Transverse colon (tissue), 4 donors: ENCODE measurements around the gene RNF19B.

Experiments
- EP300 ChIP-seq: sonication (generic); formaldehyde crosslinking; IDR thresholded peaks from one replicate; pipeline ENCODE4 v1.6.1; 2017; ENCODE audit warnings: antibody characterized with exemption, low read depth
- POLR2A ChIP-seq: fragments of 450-650 bp; IDR thresholded peaks from one replicate; pipeline ENCODE4 v1.6.1; 2016; ENCODE audit warnings: antibody characterized with exemption, mild to moderate bottlenecking, moderate library complexity
- POLR2AphosphoS5 ChIP-seq, 3 donors: sonication (generic); formaldehyde crosslinking; IDR thresholded peaks; one replicate each; pipeline ENCODE4 v1.6.1; 2016; ENCODE audit warnings: antibody characterized with exemption in 3 of 3
- TF ChIP-seq, protein P1 (sequence below), 5 experiments: fragments of 200-600 bp in 3 of 5; fragments of 450-650 bp in 2 of 5; sonication (generic) in 3 of 5; IDR thresholded peaks; 1 replicate in 2 of 5; 2 replicates in 3 of 5; pipeline ENCODE4 v1.5.1; 2016 to 2017; ENCODE audit warnings: antibody characterized with exemption in 5 of 5, inconsistent platforms in 3 of 5, mild to moderate bottlenecking in 2 of 5, moderate library complexity in 1 of 5

DNA sequence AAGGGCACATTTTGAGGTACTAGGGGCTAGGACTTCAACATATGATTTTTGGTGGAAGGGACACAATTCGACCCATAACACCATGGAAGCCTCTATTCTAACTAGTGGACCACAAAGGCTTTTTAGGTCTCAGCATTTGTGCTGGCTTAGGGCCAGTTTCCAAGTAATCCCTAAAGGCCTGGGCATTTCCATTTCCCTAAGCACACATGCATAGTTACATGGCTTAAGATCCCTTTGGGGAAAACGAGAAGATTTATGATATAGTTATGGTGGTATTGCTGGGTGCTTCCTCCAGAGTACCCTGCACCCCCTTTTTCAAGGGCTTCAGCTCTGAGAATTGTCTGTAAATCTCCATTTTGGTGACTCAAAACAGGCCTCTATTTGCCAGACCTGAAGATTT is 35.2 kb downstream of the RNF19B start:
- TF ChIP-seq, protein P1, sequence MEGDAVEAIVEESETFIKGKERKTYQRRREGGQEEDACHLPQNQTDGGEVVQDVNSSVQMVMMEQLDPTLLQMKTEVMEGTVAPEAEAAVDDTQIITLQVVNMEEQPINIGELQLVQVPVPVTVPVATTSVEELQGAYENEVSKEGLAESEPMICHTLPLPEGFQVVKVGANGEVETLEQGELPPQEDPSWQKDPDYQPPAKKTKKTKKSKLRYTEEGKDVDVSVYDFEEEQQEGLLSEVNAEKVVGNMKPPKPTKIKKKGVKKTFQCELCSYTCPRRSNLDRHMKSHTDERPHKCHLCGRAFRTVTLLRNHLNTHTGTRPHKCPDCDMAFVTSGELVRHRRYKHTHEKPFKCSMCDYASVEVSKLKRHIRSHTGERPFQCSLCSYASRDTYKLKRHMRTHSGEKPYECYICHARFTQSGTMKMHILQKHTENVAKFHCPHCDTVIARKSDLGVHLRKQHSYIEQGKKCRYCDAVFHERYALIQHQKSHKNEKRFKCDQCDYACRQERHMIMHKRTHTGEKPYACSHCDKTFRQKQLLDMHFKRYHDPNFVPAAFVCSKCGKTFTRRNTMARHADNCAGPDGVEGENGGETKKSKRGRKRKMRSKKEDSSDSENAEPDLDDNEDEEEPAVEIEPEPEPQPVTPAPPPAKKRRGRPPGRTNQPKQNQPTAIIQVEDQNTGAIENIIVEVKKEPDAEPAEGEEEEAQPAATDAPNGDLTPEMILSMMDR (IDR thresholded peaks at IDR 0.05), result no peak
- TF ChIP-seq POLR2A (no peak), POLR2AphosphoS5 (IDR thresholded peaks at IDR 0.05) (no peak), EP300 (no peak)
